Neural progenitor cell (in vitro differentiated cells): ENCODE data around the gene KPNA3. TPM values are rescaled to one million over a fixed set of nuclear protein-coding genes. Genes with fewer than 3 reads are reported as not detected.

ENCODE experiments used
- DNase-seq: peaks from one replicate; pipeline ENCODE4 v3.0.0-alpha.2; 2016; ENCODE audit warnings: low spot score
- H2AFZ ChIP-seq: fragments of 200-600 bp; sonication (generic); replicated peaks from 2 replicates; pipeline ENCODE4 v1.6.1; 2016; ENCODE audit warnings: antibody characterized with exemption
- H3F3A ChIP-seq: fragments of 200-600 bp; sonication (generic); 2 replicates; pipeline ENCODE4 v1.6.1; 2016; ENCODE audit warnings: antibody characterized with exemption, low read depth
- H3K27ac ChIP-seq: fragments of 200-600 bp; sonication (generic); 2 replicates; pipeline ENCODE4 v1.5.1; 2016; ENCODE audit warnings: mild to moderate bottlenecking
- H3K27me3 ChIP-seq: fragments of 200-600 bp; sonication (generic); 2 replicates; pipeline ENCODE4 v1.6.1; 2016; ENCODE audit warnings: mild to moderate bottlenecking, moderate library complexity
- H3K36me3 ChIP-seq: fragments of 200-600 bp; sonication (generic); 2 replicates; pipeline ENCODE4 v1.5.1; 2016
- H3K4me1 ChIP-seq: fragments of 200-600 bp; sonication (generic); 2 replicates; pipeline ENCODE4 v1.6.1; 2016; ENCODE audit warnings: mixed run types
- H3K4me2 ChIP-seq: fragments of 200-600 bp; sonication (generic); 2 replicates; pipeline ENCODE4 v1.6.1; 2016
- H3K4me3 ChIP-seq: fragments of 200-600 bp; sonication (generic); 2 replicates; pipeline ENCODE4 v1.5.1; 2016
- H3K79me2 ChIP-seq: fragments of 200-600 bp; sonication (generic); 2 replicates; pipeline ENCODE4 v1.6.1; 2016; ENCODE audit warnings: low read depth
- H3K9ac ChIP-seq: fragments of 200-600 bp; sonication (generic); 2 replicates; pipeline ENCODE4 v1.6.1; 2016
- H3K9me3 ChIP-seq: fragments of 200-600 bp; sonication (generic); 2 replicates; pipeline ENCODE4 v1.5.1; 2016; ENCODE audit warnings: low read depth
- H4K20me1 ChIP-seq: fragments of 200-600 bp; sonication (generic); 2 replicates; pipeline ENCODE4 v1.6.1; 2016; ENCODE audit warnings: low read depth
- H3K27ac Mint-ChIP-seq: 3 replicates; pipeline ENCODE4 v1.8.0; 2021; ENCODE audit warnings: mixed read lengths
- H3K27me3 Mint-ChIP-seq: 2 replicates; pipeline ENCODE4 v1.8.0; 2022; ENCODE audit warnings: low read depth, mild to moderate bottlenecking, inconsistent platforms, moderate library complexity, mixed read lengths; ENCODE audit not compliant: insufficient read depth
- H3K36me3 Mint-ChIP-seq: 3 replicates; pipeline ENCODE4 v1.8.0; 2021; ENCODE audit warnings: mixed read lengths
- H3K4me1 Mint-ChIP-seq: 3 replicates; pipeline ENCODE4 v1.8.0; 2021; ENCODE audit warnings: mixed read lengths
- H3K4me3 Mint-ChIP-seq: 3 replicates; pipeline ENCODE4 v1.8.0; 2021; ENCODE audit warnings: mild to moderate bottlenecking, moderate library complexity, mixed read lengths
- H3K9me3 Mint-ChIP-seq: 3 replicates; pipeline ENCODE4 v1.8.0; 2020; ENCODE audit warnings: mixed read lengths
- CTCF ChIP-seq: fragments of 200-600 bp; sonication (generic); IDR thresholded peaks from 2 replicates; pipeline ENCODE4 v1.5.1; 2017; ENCODE audit warnings: antibody characterized with exemption, mild to moderate bottlenecking
- EZH2 ChIP-seq: fragments of 200-600 bp; sonication (generic); IDR thresholded peaks from 2 replicates; pipeline ENCODE4 v1.6.1; 2017; ENCODE audit warnings: antibody characterized with exemption, mild to moderate bottlenecking, moderate library complexity
- EZH2phosphoT487 ChIP-seq: fragments of 200-600 bp; sonication (generic); IDR thresholded peaks from 2 replicates; pipeline ENCODE4 v1.6.1; 2017; ENCODE audit warnings: antibody characterized with exemption
- total RNA-seq: library from RNA; depleted of rRNA; stranded (reverse); fragments of >200 nt; gene quantifications from 2 replicates; pipeline ENCODE4 v1.2.3, GENCODE V29; 2015; ENCODE audit warnings: low replicate concordance

Gene KPNA3
- total RNA-seq, 1 donor from 2014 or later = 49.4 TPM

- Histone ChIP-seq H3K27ac (no peak overlapping the region), H3K36me3 (no peaks in the 10 kb centered on the region), H3K4me2 (no peak overlapping the region), H3K4me3 (no peak overlapping the region), H3K79me2 (peaks cover 88% of the 10 kb centered on the region), H3K4me1 (no peaks in the 10 kb centered on the region), H4K20me1 (no peaks in the 10 kb centered on the region), H3F3A (no peaks in the 10 kb centered on the region), H2AFZ (no peak overlapping the region), H3K9ac (no peak overlapping the region), H3K27me3 (no peaks in the 10 kb centered on the region), H3K9me3 (no peaks in the 10 kb centered on the region)
- no peaks in the 10 kb centered on the region for H3K4me1 Mint-ChIP-seq
- no peak overlapping the region for H3K27ac Mint-ChIP-seq
- DNase-seq = no peak
- peaks cover 71% of the 10 kb centered on the region for H3K36me3 Mint-ChIP-seq
- H3K27me3 Mint-ChIP-seq = no peaks in the 10 kb centered on the region
- TF ChIP-seq CTCF (no peak), EZH2 (no peak), EZH2phosphoT487 (no peak)
- no peak overlapping the region for H3K4me3 Mint-ChIP-seq
- H3K9me3 Mint-ChIP-seq = peaks cover 79% of the 10 kb centered on the region
Measured at GRCh38 chr13:49756263-49756662, 36.2 kb downstream of the KPNA3 start.

GRCh38 chr13:49754146-49754545 is 38.3 kb downstream of the KPNA3 start:
- Histone ChIP-seq H3K27ac (no peak overlapping the region), H3K79me2 (peaks cover 94% of the 10 kb centered on the region), H3F3A (no peaks in the 10 kb centered on the region), H3K9me3 (no peaks in the 10 kb centered on the region), H3K4me2 (no peak overlapping the region), H3K9ac (no peak overlapping the region), H3K4me1 (no peaks in the 10 kb centered on the region), H4K20me1 (no peaks in the 10 kb centered on the region), H3K4me3 (no peak overlapping the region), H3K27me3 (no peaks in the 10 kb centered on the region), H2AFZ (no peak overlapping the region), H3K36me3 (no peaks in the 10 kb centered on the region)
- DNase-seq = no peak
- Mint-ChIP-seq H3K4me3 (no peak overlapping the region), H3K9me3 (peaks cover 74% of the 10 kb centered on the region), H3K27ac (no peak overlapping the region), H3K27me3 (no peaks in the 10 kb centered on the region), H3K4me1 (no peaks in the 10 kb centered on the region), H3K36me3 (peaks cover 63% of the 10 kb centered on the region)
- TF ChIP-seq EZH2phosphoT487 (no peak), CTCF (no peak), EZH2 (no peak)

GRCh38 chr13:49749848-49750247 is 42.6 kb downstream of the KPNA3 start:
- Histone ChIP-seq H3K4me2 (no peak overlapping the region), H3K4me1 (no peaks in the 10 kb centered on the region), H3F3A (no peaks in the 10 kb centered on the region), H3K27ac (no peak overlapping the region), H3K4me3 (no peak overlapping the region), H3K27me3 (no peaks in the 10 kb centered on the region), H4K20me1 (no peaks in the 10 kb centered on the region), H3K9ac (no peak overlapping the region), H3K36me3 (no peaks in the 10 kb centered on the region), H3K9me3 (no peaks in the 10 kb centered on the region), H2AFZ (no peak overlapping the region), H3K79me2 (peaks cover 65% of the 10 kb centered on the region)
- DNase-seq = no peak
- H3K4me1 Mint-ChIP-seq = no peaks in the 10 kb centered on the region
- TF ChIP-seq EZH2phosphoT487 = no peak
- no peak for TF ChIP-seq EZH2
- no peak for TF ChIP-seq CTCF
- H3K36me3 Mint-ChIP-seq = peaks cover 39% of the 10 kb centered on the region
- H3K27me3 Mint-ChIP-seq = no peaks in the 10 kb centered on the region
- peaks cover 42% of the 10 kb centered on the region for H3K9me3 Mint-ChIP-seq
- no peak overlapping the region for H3K4me3 Mint-ChIP-seq
- H3K27ac Mint-ChIP-seq = no peak overlapping the region

- H3K36me3 Mint-ChIP-seq = peaks cover 32% of the 10 kb centered on the region
- no peaks in the 10 kb centered on the region for H3F3A ChIP-seq
- peaks cover 5% of the 10 kb centered on the region for H3K36me3 ChIP-seq
- H3K4me1 Mint-ChIP-seq = no peaks in the 10 kb centered on the region
- H3K27me3 Mint-ChIP-seq = no peaks in the 10 kb centered on the region
- no peaks in the 10 kb centered on the region for H3K27me3 ChIP-seq
- TF ChIP-seq EZH2phosphoT487 = no peak
- no peak for TF ChIP-seq EZH2
- no peak for TF ChIP-seq CTCF
- H4K20me1 ChIP-seq = no peaks in the 10 kb centered on the region
- H3K9me3 ChIP-seq = no peaks in the 10 kb centered on the region
- no peak for DNase-seq
- no peak overlapping the region for H3K27ac Mint-ChIP-seq
- H3K4me3 Mint-ChIP-seq = no peak overlapping the region
- H3K4me3 ChIP-seq = no peak overlapping the region
- H3K4me1 ChIP-seq = no peaks in the 10 kb centered on the region
- H3K9me3 Mint-ChIP-seq = peaks cover 10% of the 10 kb centered on the region
- peaks cover 33% of the 10 kb centered on the region for H3K79me2 ChIP-seq
- H3K9ac ChIP-seq = no peak overlapping the region
- H3K27ac ChIP-seq = no peak overlapping the region
- no peak overlapping the region for H3K4me2 ChIP-seq
- H2AFZ ChIP-seq = no peak overlapping the region
Measured at GRCh38 chr13:49746111-49746510, 46.4 kb downstream of the KPNA3 start.
